Thyroid gland (tissue), 4 donors: ENCODE data around the gene GRAMD4. TPM values are rescaled to one million over a fixed set of nuclear protein-coding genes. Genes with fewer than 3 reads are reported as not detected.

Experiments
- DNase-seq, 2 donors: peaks; one replicate each; pipeline ENCODE4 v3.0.0-alpha.2; 2019
- H3K27ac ChIP-seq, 3 donors: fragments of 200-600 bp; sonication (generic); 1 replicate in 2 of 3; 2 replicates in 1 of 3; pipeline ENCODE4 v1.5.1; 2016 to 2019; ENCODE audit warnings: mild to moderate bottlenecking in 1 of 3, moderate library complexity in 1 of 3
- H3K27me3 ChIP-seq: fragments of 200-600 bp; sonication (generic); one replicate; pipeline ENCODE4 v1.5.1; 2019
- H3K36me3 ChIP-seq, 2 donors: fragments of 200-600 bp; sonication (generic); one replicate each; pipeline ENCODE4 v1.5.1; 2016 to 2019
- H3K4me1 ChIP-seq, 2 donors: fragments of 200-600 bp; sonication (generic); one replicate each; pipeline ENCODE4 v1.5.1; 2017 to 2019
- H3K4me3 ChIP-seq, 3 donors: fragments of 200-600 bp; sonication (generic); replicated peaks in 1 of 3; 1 replicate in 2 of 3; 2 replicates in 1 of 3; pipeline ENCODE4 v1.5.1; 2016; ENCODE audit warnings: mild to moderate bottlenecking in 1 of 3
- H3K9me3 ChIP-seq: fragments of 200-600 bp; sonication (generic); one replicate; pipeline ENCODE4 v1.5.1; 2017
- CTCF ChIP-seq, 6 experiments: fragments of 200-600 bp in 3 of 6; fragments of 450-650 bp in 3 of 6; sonication (generic) in 3 of 6; IDR thresholded peaks; one replicate each; pipeline ENCODE4 v1.5.1; 2016 to 2019; ENCODE audit warnings: antibody characterized with exemption in 6 of 6, mild to moderate bottlenecking in 2 of 6, inconsistent platforms in 1 of 6, moderate library complexity in 1 of 6
- POLR2A ChIP-seq, 2 donors: fragments of 450-650 bp; IDR thresholded peaks; one replicate each; pipeline ENCODE4 v1.6.1; 2017; ENCODE audit warnings: antibody characterized with exemption in 2 of 2, mild to moderate bottlenecking in 2 of 2, moderate library complexity in 1 of 2
- WGBS, 2 donors: methylation state at CpG; one replicate each; pipeline ENCODE4 v1.1.5; 2017; 5-methylcytosine and 5-hydroxymethylcytosine counted together
- intact Hi-C: fragments of 100-400 bp; cut with DNase I; formaldehyde crosslinking; loops from one replicate; pipeline ENCODE4 v1.15.1; 2023
- total RNA-seq, 4 donors: library from RNA; depleted of rRNA; stranded (reverse); fragments of >200 nt; gene quantifications; one replicate each; pipeline ENCODE4 v1.2.3, GENCODE V29; 2016

Gene GRAMD4
- total RNA-seq, 4 donors from 2014 or later: 33.5 to 193 (median 62.1) TPM

GRCh38 chr22:46589141-46589748 lies 30.9 kb upstream of the GRAMD4 start:
- Histone ChIP-seq H3K27me3 (no peaks in the 10 kb centered on the region), H3K9me3 (no peaks in the 10 kb centered on the region), H3K4me3 (no peak overlapping the region), H3K4me1 (peaks cover 87 to 88% of the 10 kb centered on the region in 2 donors), H3K27ac (peak overlapping the region; percentile 76 to 92 (median 81)), H3K36me3 (no peaks in the 10 kb centered on the region)
- intact Hi-C loops: no loop called here
- TF ChIP-seq CTCF (IDR thresholded peaks at IDR 0.05): no peak
- TF ChIP-seq POLR2A (IDR thresholded peaks at IDR 0.05): no peak
- 86 to 96% methylated on average over 7 to 9 of the region's 9 CpGs for WGBS, 2 donors
- DNase-seq: no peak

GRCh38 chr22:46589871-46590271 lies 30.3 kb upstream of the GRAMD4 start:
- Histone ChIP-seq H3K4me3 (no peak overlapping the region), H3K27ac (peak overlapping the region; percentile 76 to 92 (median 81)), H3K4me1 (peaks cover 88% of the 10 kb centered on the region in 2 donors), H3K27me3 (no peaks in the 10 kb centered on the region), H3K36me3 (no peaks in the 10 kb centered on the region), H3K9me3 (no peaks in the 10 kb centered on the region)
- no peak for TF ChIP-seq CTCF (IDR thresholded peaks at IDR 0.05)
- TF ChIP-seq POLR2A (IDR thresholded peaks at IDR 0.05): no peak
- DNase-seq: no peak
- intact Hi-C loops: no loop called here
- WGBS, 2 donors: 83 to 88% methylated on average over 6 to 8 of the region's 11 CpGs

GRCh38 chr22:46590334-46590733 lies 29.9 kb upstream of the GRAMD4 start:
- DNase-seq: peak; percentile 91 to 94

GRCh38 chr22:46591930-46592329 lies 28.3 kb upstream of the GRAMD4 start:
- Histone ChIP-seq H3K4me1 (peaks cover 90 to 92% of the 10 kb centered on the region in 2 donors), H3K36me3 (no peaks in the 10 kb centered on the region), H3K27ac (peak overlapping the region; percentile 14 to 68 (median 20)), H3K9me3 (no peaks in the 10 kb centered on the region), H3K27me3 (no peaks in the 10 kb centered on the region), H3K4me3 (no peak overlapping the region)
- no peak for TF ChIP-seq POLR2A (IDR thresholded peaks at IDR 0.05)
- no peak for TF ChIP-seq CTCF (IDR thresholded peaks at IDR 0.05)
- no peak for DNase-seq
- intact Hi-C loops: no loop called here
- 77 to 81% methylated on average over 5 to 6 of the region's 8 CpGs for WGBS, 2 donors

More at GRCh38 chr22:46590334-46590733, 29.9 kb upstream of the GRAMD4 start:
- TF ChIP-seq POLR2A (IDR thresholded peaks at IDR 0.05) (peak in 1 of 2 donors; percentile 44), CTCF (IDR thresholded peaks at IDR 0.05) (no peak)
- no peaks in the 10 kb centered on the region for H3K36me3 ChIP-seq
- no peak overlapping the region for H3K4me3 ChIP-seq
- H3K27ac ChIP-seq: peak overlapping the region; percentile 76 to 92 (median 81)
- 51 to 55% methylated on average over 10 to 11 of the region's 11 CpGs for WGBS, 2 donors
- H3K9me3 ChIP-seq: no peaks in the 10 kb centered on the region
- peaks cover 91 to 92% of the 10 kb centered on the region in 2 donors for H3K4me1 ChIP-seq
- H3K27me3 ChIP-seq: no peaks in the 10 kb centered on the region
- intact Hi-C loops: no loop called here

GRCh38 chr22:46592390-46592872 lies 27.8 kb upstream of the GRAMD4 start:
- H3K4me3 ChIP-seq: no peak overlapping the region
- H3K27me3 ChIP-seq: no peaks in the 10 kb centered on the region
- H3K9me3 ChIP-seq: no peaks in the 10 kb centered on the region
- WGBS, 2 donors: 34 to 37% methylated on average over 8 to 13 of the region's 13 CpGs
- H3K36me3 ChIP-seq: no peaks in the 10 kb centered on the region
- no peak for TF ChIP-seq POLR2A (IDR thresholded peaks at IDR 0.05)
- no peak for TF ChIP-seq CTCF (IDR thresholded peaks at IDR 0.05)
- H3K4me1 ChIP-seq: peaks cover 89 to 92% of the 10 kb centered on the region in 2 donors
- peak; percentile 46 to 63 for DNase-seq
- H3K27ac ChIP-seq: peak overlapping the region; percentile 14 to 68 (median 20)
- intact Hi-C loops: no loop called here
